ENCODE results near the gene HUS1.

GRCh38 chr7:48025624-48026023 is 46.2 kb upstream of the HUS1 start:
- TF ChIP-seq EZH2 (IDR thresholded peaks at IDR 0.05; ENCODE audit: borderline replicate concordance, low read depth, low read length, severe bottlenecking): no peak
- TF ChIP-seq CTCF (IDR thresholded peaks at IDR 0.05; ENCODE audit: borderline replicate concordance, extremely low read depth, low read length, poor library complexity, severe bottlenecking): no peak

Measured in DND-41 (cell line).